ENCODE results near the gene EXOC6B. TPM values are rescaled to one million over a fixed set of nuclear protein-coding genes. Genes with fewer than 3 reads are reported as not detected.

The EXOC6B gene
- total and polyA plus RNA-seq, 2 donors from 2014 or later: 5.9 to 31.3 TPM

DNA sequence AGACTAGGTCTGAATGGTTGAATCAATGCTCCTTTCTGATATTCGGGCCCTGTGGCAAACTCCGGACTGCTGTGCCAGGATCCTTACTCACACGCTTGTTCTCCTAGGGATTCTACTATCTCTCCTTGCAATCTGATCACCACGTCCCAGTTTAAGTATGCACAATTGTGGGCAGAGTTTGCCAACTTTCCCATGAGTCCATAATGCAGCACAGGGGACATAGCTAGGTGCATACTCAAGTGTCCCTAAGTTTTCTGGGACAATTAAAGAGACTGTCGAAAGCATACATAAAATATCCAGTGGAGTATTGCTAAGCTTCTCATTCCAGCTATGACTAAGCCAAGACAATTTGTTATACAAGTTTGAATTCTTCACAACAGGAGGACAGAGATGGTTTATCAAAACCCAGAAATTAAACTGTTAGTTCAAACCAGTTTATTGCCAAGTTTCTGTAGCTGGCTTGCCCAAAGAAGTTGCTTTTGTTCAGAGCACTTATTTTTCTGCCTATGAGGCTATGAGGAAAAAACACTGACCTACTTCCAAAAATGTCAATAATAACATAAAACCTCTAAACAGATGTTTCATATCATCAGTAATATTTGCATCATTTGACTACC, 136.1 kb downstream of the EXOC6B start:
- FAIRE-seq (no peak), DNase-seq (no peak)
- Histone ChIP-seq H3K9ac (ENCODE audit: low read length in 3 of 3) (no peak overlapping the region), H3K9me3 (ENCODE audit: control insufficient read depth in 2 of 3, insufficient read depth in 1 of 3, low read length in 3 of 3) (no peaks in the 10 kb centered on the region), H3K27me3 (ENCODE audit: control insufficient read depth, insufficient read depth, low read length) (no peaks in the 10 kb centered on the region), H3K36me3 (ENCODE audit: control insufficient read depth in 2 of 3, insufficient read depth in 3 of 3, low read length in 3 of 3) (no peaks in the 10 kb centered on the region), H3K4me3 (ENCODE audit: low read length in 3 of 3) (no peak overlapping the region), H3K27ac (ENCODE audit: low read depth in 2 of 2, low read length in 2 of 2) (no peak overlapping the region), H3K4me1 (ENCODE audit: control insufficient read depth in 2 of 3, insufficient read depth in 2 of 3, low read depth in 1 of 3, low read length in 3 of 3) (peaks cover 0 to under 1% (median 0%) of the 10 kb centered on the region in 3 donors)
- intact Hi-C loops (cut with DNase I): no loop called here
- no peak for TF ChIP-seq CTCF (IDR thresholded peaks at IDR 0.05; ENCODE audit: borderline replicate concordance, extremely low read depth, insufficient read depth)

- TF ChIP-seq CTCF (IDR thresholded peaks at IDR 0.05; ENCODE audit: borderline replicate concordance, extremely low read depth, insufficient read depth): no peak
These were observed 140.1 kb downstream of the EXOC6B start for GRCh38 chr2:72685638-72686213.

GRCh38 chr2:72682061-72682460, 143.8 kb downstream of the EXOC6B start:
- H3K27ac ChIP-seq (ENCODE audit: low read depth in 2 of 2, low read length in 2 of 2): no peak overlapping the region
- H3K4me3 ChIP-seq (ENCODE audit: low read length in 3 of 3): no peak overlapping the region
- H3K27me3 ChIP-seq (ENCODE audit: control insufficient read depth, insufficient read depth, low read length): no peaks in the 10 kb centered on the region
- TF ChIP-seq CTCF (IDR thresholded peaks at IDR 0.05; ENCODE audit: borderline replicate concordance, extremely low read depth, insufficient read depth): no peak
- no peaks in the 10 kb centered on the region for H3K4me1 ChIP-seq (ENCODE audit: control insufficient read depth in 2 of 3, insufficient read depth in 2 of 3, low read depth in 1 of 3, low read length in 3 of 3)
- intact Hi-C loops (cut with DNase I): no loop called here
- DNase-seq (no peak), FAIRE-seq (no peak)
- H3K9me3 ChIP-seq (ENCODE audit: control insufficient read depth in 2 of 3, insufficient read depth in 1 of 3, low read length in 3 of 3): no peaks in the 10 kb centered on the region
- H3K36me3 ChIP-seq (ENCODE audit: control insufficient read depth in 2 of 3, insufficient read depth in 3 of 3, low read length in 3 of 3): no peaks in the 10 kb centered on the region
- no peak overlapping the region for H3K9ac ChIP-seq (ENCODE audit: low read length in 3 of 3)

More at GRCh38 chr2:72685638-72686213, 140.1 kb downstream of the EXOC6B start:
- H3K4me1 ChIP-seq (ENCODE audit: control insufficient read depth in 2 of 3, insufficient read depth in 2 of 3, low read depth in 1 of 3, low read length in 3 of 3): no peaks in the 10 kb centered on the region
- H3K27me3 ChIP-seq (ENCODE audit: control insufficient read depth, insufficient read depth, low read length): no peaks in the 10 kb centered on the region
- intact Hi-C loops (cut with DNase I): no loop called here
- H3K9me3 ChIP-seq (ENCODE audit: control insufficient read depth in 2 of 3, insufficient read depth in 1 of 3, low read length in 3 of 3): no peaks in the 10 kb centered on the region
- H3K36me3 ChIP-seq (ENCODE audit: control insufficient read depth in 2 of 3, insufficient read depth in 3 of 3, low read length in 3 of 3): no peaks in the 10 kb centered on the region
- DNase-seq (peak in 2 of 5 donors; percentile 29 to 35), FAIRE-seq (no peak)
- H3K27ac ChIP-seq (ENCODE audit: low read depth in 2 of 2, low read length in 2 of 2): no peak overlapping the region
- no peak overlapping the region for H3K4me3 ChIP-seq (ENCODE audit: low read length in 3 of 3)
- H3K9ac ChIP-seq (ENCODE audit: low read length in 3 of 3): no peak overlapping the region
